D341Med (cell line): ENCODE results near the gene NAA80.
"Not testable (repeated sequence)": the region's sequence is repeated elsewhere in the genome, so short reads cannot be mapped to it uniquely, and the experiment has no call there.

Experiments used
- DNase-seq: peaks from one replicate; pipeline ENCODE4 v3.0.0; 2012; ENCODE audit warnings: low spot score

Gene NAA80

GRCh38 chr3:50290161-50290641 is 9.0 kb downstream of the NAA80 start:
- no peak for DNase-seq

- DNase-seq, result no peak
Measured at GRCh38 chr3:50289130-50289529, 10.1 kb downstream of the NAA80 start.

GRCh38 chr3:50288387-50289007 is 10.7 kb downstream of the NAA80 start:
- no peak for DNase-seq

GRCh38 chr3:50287262-50287661 is 11.9 kb downstream of the NAA80 start:
- no peak for DNase-seq

- DNase-seq, result no peak
Measured at GRCh38 chr3:50286322-50287227, 12.6 kb downstream of the NAA80 start.

GRCh38 chr3:50284121-50284520 is 15.1 kb downstream of the NAA80 start:
- not testable (repeated sequence) for DNase-seq

GRCh38 chr3:50279255-50280016 is 19.8 kb downstream of the NAA80 start:
- DNase-seq, result no peak

GRCh38 chr3:50278880-50279224 is 20.4 kb downstream of the NAA80 start, which contains the start of gene LSMEM2:
Gene LSMEM2, plus strand, starts transcription at chr3:50279087. Its CDS starts 27 bp downstream, at chr3:50279114.
- no peak for DNase-seq

GRCh38 chr3:50278123-50278879 is 20.9 kb downstream of the NAA80 start:
- no peak for DNase-seq

- no peak for DNase-seq
Measured at GRCh38 chr3:50276762-50277101, 22.5 kb downstream of the NAA80 start.

- DNase-seq, result no peak
Measured at GRCh38 chr3:50275996-50276761, 23.0 kb downstream of the NAA80 start.

- DNase-seq, result peak; percentile 56
Measured at GRCh38 chr3:50275141-50275995, 23.8 kb downstream of the NAA80 start.

GRCh38 chr3:50274371-50275104 is 24.7 kb downstream of the NAA80 start:
- peak; percentile 81 for DNase-seq

- DNase-seq, result no peak
Measured at GRCh38 chr3:50273689-50274065, 25.5 kb downstream of the NAA80 start.

- DNase-seq, result peak; percentile 95
Measured at GRCh38 chr3:50272911-50273688, 26.1 kb downstream of the NAA80 start.

- DNase-seq, result not testable (repeated sequence)
Measured at GRCh38 chr3:50272538-50272910, 26.7 kb downstream of the NAA80 start.

- DNase-seq, result no peak
Measured at GRCh38 chr3:50271314-50271936, 27.8 kb downstream of the NAA80 start.
